Measurements from ENCODE around the gene CCDC127. TPM values are rescaled to one million over a fixed set of nuclear protein-coding genes. Genes with fewer than 3 reads are reported as not detected.

CCDC127 gene
- total and polyA plus RNA-seq, 2 donors (not counting 1 experiment from before 2014, with no cell fraction given), result 1.4 to 8.7 TPM

DNA sequence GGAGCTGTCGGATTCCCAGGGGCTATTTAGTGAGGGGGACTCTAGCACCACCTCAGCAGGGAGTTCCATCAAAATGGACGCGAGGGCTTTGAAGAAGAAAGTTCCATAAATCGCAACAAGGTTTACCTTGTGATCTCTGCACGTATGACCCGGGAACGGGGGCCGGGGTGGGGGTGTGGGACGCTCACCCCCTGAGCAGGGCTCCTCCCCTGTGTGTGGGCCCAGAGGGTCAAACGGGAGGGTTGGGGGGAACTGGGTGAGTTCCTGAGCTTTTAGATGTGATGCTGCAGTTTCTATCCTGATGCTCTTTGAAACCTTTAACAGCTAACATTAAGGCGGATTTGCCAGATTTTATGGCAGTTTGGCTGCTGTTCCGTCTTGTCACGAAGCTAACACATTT is 45.5 kb downstream of the CCDC127 start:
- Histone ChIP-seq H3K27ac (ENCODE audit: low read length in 2 of 2) (no peak overlapping the region), H3K4me3 (ENCODE audit: control extremely low read depth in 1 of 5, extremely low read depth in 1 of 5, insufficient read depth in 1 of 5, low read depth in 2 of 5, low read length in 4 of 5) (no peak overlapping the region), H3K9ac (ENCODE audit: low read length) (no peak overlapping the region), H3K4me1 (ENCODE audit: control insufficient read depth in 2 of 2, insufficient read depth in 2 of 2, low read length in 2 of 2) (no peaks in the 10 kb centered on the region), H3K79me2 (ENCODE audit: control insufficient read depth, insufficient read depth, low read length) (no peaks in the 10 kb centered on the region), H3K27me3 (replicated peaks in 1 of 4; ENCODE audit: control extremely low read depth in 1 of 4, control insufficient read depth in 3 of 4, insufficient read depth in 4 of 4, low read length in 3 of 4) (no peaks in the 10 kb centered on the region), H3K9me3 (ENCODE audit: control extremely low read depth in 1 of 3, control insufficient read depth in 2 of 3, insufficient read depth in 1 of 3, low read length in 2 of 3) (no peaks in the 10 kb centered on the region), H2AFZ (ENCODE audit: insufficient read depth, low read depth, low read length, poor library complexity, severe bottlenecking) (no peak overlapping the region), H3K36me3 (replicated peaks in 1 of 2; ENCODE audit: control extremely low read depth in 1 of 2, control insufficient read depth in 1 of 2, extremely low read depth in 1 of 2, insufficient read depth in 2 of 2, low read length in 1 of 2) (no peaks in the 10 kb centered on the region), H3K4me2 (replicated peaks; ENCODE audit: low read depth, low read length, poor library complexity, severe bottlenecking) (no peak overlapping the region), H4K20me1 (ENCODE audit: control insufficient read depth, insufficient read depth, low read length, poor library complexity, severe bottlenecking) (no peaks in the 10 kb centered on the region)
- ChIA-PET CTCF (no interaction called here), POLR2A (no interaction called here)
- ATAC-seq (ENCODE audit: low read depth), result no peak
- no peaks in the 10 kb centered on the region for H3K9me3 Mint-ChIP-seq (ENCODE audit: insufficient read depth)
- WGBS (ENCODE audit: insufficient coverage), result 98% methylated on average over 13 of the region's 13 CpGs
- H3K27ac Mint-ChIP-seq, result no peak overlapping the region
- DNase-seq, result no peak
- peaks cover 9% of the 10 kb centered on the region for H3K27me3 Mint-ChIP-seq
- H3K4me1 Mint-ChIP-seq, result no peaks in the 10 kb centered on the region
- no peak overlapping the region for H3K4me3 Mint-ChIP-seq
- no peak for TF ChIP-seq EZH2 (IDR thresholded peaks at IDR 0.05; ENCODE audit: borderline replicate concordance, insufficient read depth, low read depth, low read length, poor library complexity, severe bottlenecking)
- TF ChIP-seq, protein P1, sequence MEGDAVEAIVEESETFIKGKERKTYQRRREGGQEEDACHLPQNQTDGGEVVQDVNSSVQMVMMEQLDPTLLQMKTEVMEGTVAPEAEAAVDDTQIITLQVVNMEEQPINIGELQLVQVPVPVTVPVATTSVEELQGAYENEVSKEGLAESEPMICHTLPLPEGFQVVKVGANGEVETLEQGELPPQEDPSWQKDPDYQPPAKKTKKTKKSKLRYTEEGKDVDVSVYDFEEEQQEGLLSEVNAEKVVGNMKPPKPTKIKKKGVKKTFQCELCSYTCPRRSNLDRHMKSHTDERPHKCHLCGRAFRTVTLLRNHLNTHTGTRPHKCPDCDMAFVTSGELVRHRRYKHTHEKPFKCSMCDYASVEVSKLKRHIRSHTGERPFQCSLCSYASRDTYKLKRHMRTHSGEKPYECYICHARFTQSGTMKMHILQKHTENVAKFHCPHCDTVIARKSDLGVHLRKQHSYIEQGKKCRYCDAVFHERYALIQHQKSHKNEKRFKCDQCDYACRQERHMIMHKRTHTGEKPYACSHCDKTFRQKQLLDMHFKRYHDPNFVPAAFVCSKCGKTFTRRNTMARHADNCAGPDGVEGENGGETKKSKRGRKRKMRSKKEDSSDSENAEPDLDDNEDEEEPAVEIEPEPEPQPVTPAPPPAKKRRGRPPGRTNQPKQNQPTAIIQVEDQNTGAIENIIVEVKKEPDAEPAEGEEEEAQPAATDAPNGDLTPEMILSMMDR (IDR thresholded peaks at IDR 0.05), result no peak
- intact Hi-C loops (cut with micrococcal nuclease), result no loop called here

DNA sequence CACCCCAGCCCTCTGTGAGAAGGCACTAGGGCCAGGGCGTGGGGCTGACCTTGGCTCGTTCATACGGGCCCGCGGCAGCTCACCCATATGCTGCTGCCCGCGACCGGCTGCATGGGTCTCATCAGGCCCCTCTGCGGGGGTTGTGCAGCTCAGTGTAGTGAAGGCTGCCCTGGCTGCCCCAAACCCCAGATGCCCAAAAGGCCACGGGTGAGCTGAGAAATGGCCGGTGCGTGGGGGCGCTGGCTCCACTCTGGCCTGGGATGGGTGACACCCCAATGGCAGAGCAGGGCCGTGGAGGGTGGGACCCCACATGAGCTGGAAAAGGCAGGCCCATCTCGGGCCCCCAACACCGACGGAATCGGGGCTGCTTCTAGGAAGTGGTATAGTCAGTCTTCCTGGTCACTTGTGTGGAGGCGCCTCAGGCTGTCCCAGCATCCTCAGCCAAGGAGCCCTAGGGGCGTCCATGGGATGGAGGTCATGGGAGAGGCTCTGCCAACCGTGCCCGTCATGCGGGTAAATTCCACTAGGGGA is 46.1 kb downstream of the CCDC127 start:
- TF ChIP-seq, protein P1 (IDR thresholded peaks at IDR 0.05), result no peak
- no peak for TF ChIP-seq EZH2 (IDR thresholded peaks at IDR 0.05; ENCODE audit: borderline replicate concordance, insufficient read depth, low read depth, low read length, poor library complexity, severe bottlenecking)
- H3K4me3 Mint-ChIP-seq, result no peak overlapping the region
- no peaks in the 10 kb centered on the region for H3K27me3 ChIP-seq (replicated peaks in 1 of 4; ENCODE audit: control extremely low read depth in 1 of 4, control insufficient read depth in 3 of 4, insufficient read depth in 4 of 4, low read length in 3 of 4)
- 93% methylated on average over 23 of the region's 23 CpGs for WGBS (ENCODE audit: insufficient coverage)
- DNase-seq (no peak), ATAC-seq (ENCODE audit: low read depth) (no peak)
- H3K4me1 Mint-ChIP-seq, result no peaks in the 10 kb centered on the region
- H3K9ac ChIP-seq (ENCODE audit: low read length), result no peak overlapping the region
- no peak overlapping the region for H2AFZ ChIP-seq (ENCODE audit: insufficient read depth, low read depth, low read length, poor library complexity, severe bottlenecking)
- no peak overlapping the region for H3K4me2 ChIP-seq (replicated peaks; ENCODE audit: low read depth, low read length, poor library complexity, severe bottlenecking)
- no peaks in the 10 kb centered on the region for H3K36me3 ChIP-seq (replicated peaks in 1 of 2; ENCODE audit: control extremely low read depth in 1 of 2, control insufficient read depth in 1 of 2, extremely low read depth in 1 of 2, insufficient read depth in 2 of 2, low read length in 1 of 2)
- H3K9me3 ChIP-seq (ENCODE audit: control extremely low read depth in 1 of 3, control insufficient read depth in 2 of 3, insufficient read depth in 1 of 3, low read length in 2 of 3), result no peaks in the 10 kb centered on the region
- peaks cover 9% of the 10 kb centered on the region for H3K27me3 Mint-ChIP-seq
- no peak overlapping the region for H3K27ac Mint-ChIP-seq
- no peak overlapping the region for H3K4me3 ChIP-seq (ENCODE audit: control extremely low read depth in 1 of 5, extremely low read depth in 1 of 5, insufficient read depth in 1 of 5, low read depth in 2 of 5, low read length in 4 of 5)
- no peaks in the 10 kb centered on the region for H3K4me1 ChIP-seq (ENCODE audit: control insufficient read depth in 2 of 2, insufficient read depth in 2 of 2, low read length in 2 of 2)
- no peaks in the 10 kb centered on the region for H3K79me2 ChIP-seq (ENCODE audit: control insufficient read depth, insufficient read depth, low read length)
- H3K9me3 Mint-ChIP-seq (ENCODE audit: insufficient read depth), result no peaks in the 10 kb centered on the region
- H3K27ac ChIP-seq (ENCODE audit: low read length in 2 of 2), result no peak overlapping the region
- CTCF ChIA-PET, result no interaction called here
- no peaks in the 10 kb centered on the region for H4K20me1 ChIP-seq (ENCODE audit: control insufficient read depth, insufficient read depth, low read length, poor library complexity, severe bottlenecking)
- POLR2A ChIA-PET, result no interaction called here
- intact Hi-C loops (cut with micrococcal nuclease), result no loop called here
